Natural killer cell (primary cell): ENCODE results near the gene MVP. TPM values are rescaled to one million over a fixed set of nuclear protein-coding genes. Genes with fewer than 3 reads are reported as not detected.
A peak's percentile ranks its signal among the peaks of the same experiment; 100 is the strongest.

Experiments used
- ATAC-seq, 3 donors: fragments of 150-1000 bp in 2 of 3; fragments of 200-7000 bp in 1 of 3; cut with Tn5 transposase; 1 replicate in 1 of 3; 2 replicates in 2 of 3; pipeline ENCODE4 v1.10.0; 2021; ENCODE audit warnings: mild to moderate bottlenecking in 2 of 3, moderate library complexity in 2 of 3
- DNase-seq, 2 donors: peaks; one replicate each; pipeline versions ENCODE4 v3.0.0 to v3.0.0-alpha.2; 2013 to 2021; ENCODE audit warnings: mixed read lengths in 1 of 2
- H3K27ac ChIP-seq: one replicate; pipeline ENCODE4 v1.5.1; 2013; ENCODE audit warnings: mild to moderate bottlenecking, low read length
- H3K27me3 ChIP-seq: one replicate; pipeline ENCODE4 v1.6.1; 2013; ENCODE audit warnings: low read length; ENCODE audit not compliant: control insufficient read depth, insufficient read depth
- H3K36me3 ChIP-seq: one replicate; pipeline ENCODE4 v1.6.1; 2013; ENCODE audit warnings: low read length; ENCODE audit not compliant: control insufficient read depth, insufficient read depth
- H3K4me1 ChIP-seq: one replicate; pipeline ENCODE4 v1.6.1; 2013; ENCODE audit warnings: low read length; ENCODE audit not compliant: control insufficient read depth, insufficient read depth
- H3K4me3 ChIP-seq: one replicate; pipeline ENCODE4 v1.5.1; 2013; ENCODE audit warnings: low read length
- H3K9me3 ChIP-seq: one replicate; pipeline ENCODE4 v1.6.1; 2013; ENCODE audit warnings: low read length; ENCODE audit not compliant: control insufficient read depth, insufficient read depth
- H3K27ac Mint-ChIP-seq, 2 donors: one replicate each; pipeline ENCODE4 v1.8.0; 2022; ENCODE audit warnings: mild to moderate bottlenecking in 2 of 2, mixed read lengths in 2 of 2, moderate library complexity in 1 of 2
- H3K27me3 Mint-ChIP-seq, 2 donors: one replicate each; pipeline ENCODE4 v1.8.0; 2022; ENCODE audit warnings: low read depth in 2 of 2, mixed read lengths in 2 of 2
- H3K36me3 Mint-ChIP-seq: one replicate; pipeline ENCODE4 v1.8.0; 2022; ENCODE audit warnings: mixed read lengths
- H3K4me1 Mint-ChIP-seq, 2 donors: one replicate each; pipeline ENCODE4 v1.8.0; 2022; ENCODE audit warnings: mixed read lengths in 2 of 2
- H3K4me3 Mint-ChIP-seq: one replicate; pipeline ENCODE4 v1.8.0; 2022; ENCODE audit warnings: mild to moderate bottlenecking, moderate library complexity, mixed read lengths
- H3K9me3 Mint-ChIP-seq, 2 donors: one replicate each; pipeline ENCODE4 v1.8.0; 2022; ENCODE audit warnings: mixed read lengths in 2 of 2
- WGBS: methylation state at CpG from one replicate; pipeline ENCODE4 v1.1.7; 2013; ENCODE audit warnings: missing lambda C conversion rate; ENCODE audit not compliant: insufficient coverage; 5-methylcytosine and 5-hydroxymethylcytosine counted together
- intact Hi-C: fragments of 100-400 bp; cut with micrococcal nuclease; formaldehyde crosslinking; loops from one replicate; pipeline ENCODE4 v1.14.2; 2022
- total RNA-seq, 4 donors: library from RNA; stranded (reverse); fragments of 120-200 nt in 1 of 4; gene quantifications; one replicate each; pipeline versions ENCODE4 v1.2.3 to v1.2.4, GENCODE V29; 2013 to 2022
- TF ChIP-seq, protein P1 (sequence below): fragments of 200-600 bp; IDR thresholded peaks from one replicate; pipeline ENCODE4 v1.8.0; 2022; ENCODE audit warnings: antibody characterized with exemption

MVP gene
- total RNA-seq, 3 donors from 2014 or later (not counting 1 experiment from before 2014, with no cell fraction given): 154 to 168 (median 163) TPM

DNA sequence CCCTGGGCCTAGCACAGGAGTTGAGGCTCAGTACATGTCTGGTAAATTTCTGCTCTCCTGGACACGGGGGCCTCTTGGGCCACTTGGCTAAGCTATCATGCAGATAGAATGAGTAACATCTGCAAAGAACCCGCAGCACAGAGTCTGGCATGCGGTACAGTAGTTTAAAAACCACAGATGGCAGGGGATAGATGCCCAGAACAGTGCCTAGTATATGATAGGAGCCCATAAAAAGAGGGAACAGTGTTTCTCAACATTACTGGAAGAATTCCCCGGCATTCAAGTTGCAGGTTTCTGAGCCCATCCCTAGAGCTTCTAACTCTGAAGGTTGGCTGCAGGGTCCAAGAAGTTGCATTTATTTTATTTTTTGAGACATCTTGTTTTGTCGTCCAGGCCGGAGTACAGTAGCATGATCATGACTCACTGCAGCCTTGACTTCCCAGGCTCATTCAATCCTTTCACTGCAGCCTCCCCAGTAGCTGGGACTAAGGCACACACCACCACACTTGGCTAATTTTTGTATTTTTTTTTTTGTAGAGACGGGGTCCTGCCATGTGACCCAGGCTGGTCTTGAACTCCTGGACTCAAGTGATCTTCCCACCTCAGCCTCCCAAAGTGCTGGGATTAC is 37.0 kb downstream of the MVP start:
- H3K9me3 Mint-ChIP-seq: no peaks in the 10 kb centered on the region
- no peak overlapping the region for H3K27ac ChIP-seq
- H3K36me3 Mint-ChIP-seq: no peaks in the 10 kb centered on the region
- H3K27me3 Mint-ChIP-seq: no peaks in the 10 kb centered on the region
- TF ChIP-seq, protein P1, sequence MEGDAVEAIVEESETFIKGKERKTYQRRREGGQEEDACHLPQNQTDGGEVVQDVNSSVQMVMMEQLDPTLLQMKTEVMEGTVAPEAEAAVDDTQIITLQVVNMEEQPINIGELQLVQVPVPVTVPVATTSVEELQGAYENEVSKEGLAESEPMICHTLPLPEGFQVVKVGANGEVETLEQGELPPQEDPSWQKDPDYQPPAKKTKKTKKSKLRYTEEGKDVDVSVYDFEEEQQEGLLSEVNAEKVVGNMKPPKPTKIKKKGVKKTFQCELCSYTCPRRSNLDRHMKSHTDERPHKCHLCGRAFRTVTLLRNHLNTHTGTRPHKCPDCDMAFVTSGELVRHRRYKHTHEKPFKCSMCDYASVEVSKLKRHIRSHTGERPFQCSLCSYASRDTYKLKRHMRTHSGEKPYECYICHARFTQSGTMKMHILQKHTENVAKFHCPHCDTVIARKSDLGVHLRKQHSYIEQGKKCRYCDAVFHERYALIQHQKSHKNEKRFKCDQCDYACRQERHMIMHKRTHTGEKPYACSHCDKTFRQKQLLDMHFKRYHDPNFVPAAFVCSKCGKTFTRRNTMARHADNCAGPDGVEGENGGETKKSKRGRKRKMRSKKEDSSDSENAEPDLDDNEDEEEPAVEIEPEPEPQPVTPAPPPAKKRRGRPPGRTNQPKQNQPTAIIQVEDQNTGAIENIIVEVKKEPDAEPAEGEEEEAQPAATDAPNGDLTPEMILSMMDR: no peak
- no peaks in the 10 kb centered on the region for H3K9me3 ChIP-seq
- H3K36me3 ChIP-seq: peaks cover 23% of the 10 kb centered on the region
- H3K4me3 ChIP-seq: no peak overlapping the region
- DNase-seq (no peak), ATAC-seq (no peak)
- WGBS: 90% methylated on average over 7 of the region's 7 CpGs
- peaks cover 14 to 15% of the 10 kb centered on the region in 2 donors for H3K4me1 Mint-ChIP-seq
- no peaks in the 10 kb centered on the region for H3K27me3 ChIP-seq
- H3K4me3 Mint-ChIP-seq: no peak overlapping the region
- peaks cover 15% of the 10 kb centered on the region for H3K4me1 ChIP-seq
- intact Hi-C loops: no loop called here
- no peak overlapping the region for H3K27ac Mint-ChIP-seq

DNA sequence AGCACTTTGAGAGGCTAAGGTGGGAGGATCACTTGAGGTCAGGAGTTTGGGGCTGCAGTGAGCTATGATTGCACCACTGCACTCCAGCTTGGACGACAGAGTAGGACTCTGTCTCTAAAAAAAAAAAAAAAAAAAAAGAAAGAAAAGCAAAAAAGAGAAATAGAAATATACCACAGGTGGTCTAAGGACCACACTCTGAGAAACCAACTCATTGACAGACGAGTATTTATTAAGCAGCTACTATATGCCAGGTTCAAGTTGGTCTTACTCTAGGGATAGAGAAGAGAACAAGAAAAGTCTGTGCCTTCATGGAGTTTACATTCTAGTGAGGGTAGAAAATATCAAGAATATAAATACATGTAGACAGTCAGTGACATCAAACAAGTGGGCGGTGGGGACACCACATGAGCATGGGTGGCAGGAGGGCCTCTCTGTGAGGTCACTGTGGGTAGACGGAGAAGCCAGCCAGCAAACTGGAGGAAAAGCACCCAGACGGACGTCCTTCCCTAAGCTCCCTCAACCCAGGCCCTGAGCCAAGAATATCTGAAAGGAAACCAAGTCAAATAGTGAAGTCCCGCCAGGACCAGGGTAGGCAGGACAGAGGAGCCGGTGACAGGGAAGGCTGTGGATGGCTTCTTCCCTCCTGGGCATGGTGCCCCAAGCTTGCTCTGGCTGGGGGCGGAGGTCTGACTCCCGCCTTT is 38.0 kb downstream of the MVP start:
- Histone ChIP-seq H3K36me3 (peaks cover 23% of the 10 kb centered on the region), H3K27ac (no peak overlapping the region), H3K4me1 (peaks cover 20% of the 10 kb centered on the region), H3K9me3 (no peaks in the 10 kb centered on the region), H3K27me3 (no peaks in the 10 kb centered on the region), H3K4me3 (no peak overlapping the region)
- Mint-ChIP-seq H3K27me3 (no peaks in the 10 kb centered on the region), H3K27ac (peak overlapping the region in 1 of 2 donors; percentile 38), H3K9me3 (no peaks in the 10 kb centered on the region), H3K4me1 (peaks cover 18 to 25% of the 10 kb centered on the region in 2 donors), H3K36me3 (no peaks in the 10 kb centered on the region), H3K4me3 (peak overlapping the region; percentile 28)
- ATAC-seq (no peak), DNase-seq (no peak)
- TF ChIP-seq, protein P1: no peak
- intact Hi-C loops: no loop called here
- WGBS: 94% methylated on average over 10 of the region's 10 CpGs

DNA sequence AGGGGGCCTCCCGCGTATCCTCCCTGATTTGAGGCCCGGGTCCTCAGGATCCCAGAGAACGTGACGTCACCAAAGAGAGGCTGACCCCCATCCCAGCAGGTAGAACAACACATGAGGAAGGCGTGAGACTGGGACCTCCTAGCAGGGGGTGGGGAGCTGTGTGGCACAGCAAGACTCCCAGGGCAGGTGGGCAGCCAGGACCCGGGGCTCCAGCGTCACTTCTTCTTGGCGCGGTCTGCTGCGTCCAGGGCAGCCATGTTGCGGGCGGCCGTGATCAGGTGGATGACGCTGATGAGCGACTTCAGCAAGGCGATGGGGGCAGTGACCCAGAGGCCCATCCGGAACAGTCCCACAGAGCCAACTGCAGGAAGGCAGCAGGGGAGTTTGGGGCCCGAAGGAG is 38.7 kb downstream of the MVP start:
- no peak overlapping the region for H3K27ac Mint-ChIP-seq

More for the DNA sequence above, 38.7 kb downstream of the MVP start:
- intact Hi-C loops: no loop called here
- peaks cover 18 to 29% of the 10 kb centered on the region in 2 donors for H3K4me1 Mint-ChIP-seq
- TF ChIP-seq, protein P1: no peak
- H3K27me3 ChIP-seq: no peaks in the 10 kb centered on the region
- WGBS: 98% methylated on average over 18 of the region's 19 CpGs
- DNase-seq (no peak), ATAC-seq (no peak)
- no peak overlapping the region for H3K27ac ChIP-seq
- no peaks in the 10 kb centered on the region for H3K27me3 Mint-ChIP-seq
- no peaks in the 10 kb centered on the region for H3K36me3 Mint-ChIP-seq
- no peak overlapping the region for H3K4me3 Mint-ChIP-seq
- H3K9me3 Mint-ChIP-seq: no peaks in the 10 kb centered on the region
- no peaks in the 10 kb centered on the region for H3K9me3 ChIP-seq
- H3K36me3 ChIP-seq: peaks cover 23% of the 10 kb centered on the region
- H3K4me1 ChIP-seq: peaks cover 26% of the 10 kb centered on the region
- H3K4me3 ChIP-seq: no peak overlapping the region
